Activated naive CD4-positive, alpha-beta T cell treated with anti-CD3 and anti-CD28 coated beads for 36 hours (primary cell): ENCODE measurements around the gene MICAL3. TPM values are rescaled to one million over a fixed set of nuclear protein-coding genes. Genes with fewer than 3 reads are reported as not detected.

Experiments used
- CTCF ChIA-PET: fragments of 350-600 bp; sonication (Branson Sonifier 250); formaldehyde crosslinking; loops from one replicate; lab custom pipeline; 2021; ENCODE audit warnings: antibody characterized with exemption; lab: Charles Lee
- DNase-seq: peaks from one replicate; pipeline ENCODE4 v3.0.0-alpha.2; 2020
- H3K27ac Mint-ChIP-seq: one replicate; pipeline ENCODE4 v1.8.0; 2021; ENCODE audit warnings: mild to moderate bottlenecking, mixed read lengths
- H3K27me3 Mint-ChIP-seq: one replicate; pipeline ENCODE4 v1.8.0; 2021; ENCODE audit warnings: low read depth, mixed read lengths
- H3K36me3 Mint-ChIP-seq: one replicate; pipeline ENCODE4 v1.8.0; 2021; ENCODE audit warnings: low read depth, mixed read lengths
- H3K4me1 Mint-ChIP-seq: one replicate; pipeline ENCODE4 v1.8.0; 2021; ENCODE audit warnings: low read depth, mixed read lengths
- H3K4me3 Mint-ChIP-seq: one replicate; pipeline ENCODE4 v1.8.0; 2021; ENCODE audit warnings: mild to moderate bottlenecking, moderate library complexity, mixed read lengths
- H3K9me3 Mint-ChIP-seq: one replicate; pipeline ENCODE4 v1.8.0; 2021; ENCODE audit warnings: mixed read lengths
- intact Hi-C: fragments of 100-400 bp; cut with micrococcal nuclease; formaldehyde crosslinking; loops from one replicate; pipeline ENCODE4 v1.15.1; 2023
- total RNA-seq, 2 experiments: library from RNA; stranded (reverse); gene quantifications; one replicate each; pipeline ENCODE4 v1.2.3, GENCODE V29; 2021

The MICAL3 gene
- total RNA-seq, 2 experiments from 2014 or later, result 21.0 to 25.8 TPM

DNA sequence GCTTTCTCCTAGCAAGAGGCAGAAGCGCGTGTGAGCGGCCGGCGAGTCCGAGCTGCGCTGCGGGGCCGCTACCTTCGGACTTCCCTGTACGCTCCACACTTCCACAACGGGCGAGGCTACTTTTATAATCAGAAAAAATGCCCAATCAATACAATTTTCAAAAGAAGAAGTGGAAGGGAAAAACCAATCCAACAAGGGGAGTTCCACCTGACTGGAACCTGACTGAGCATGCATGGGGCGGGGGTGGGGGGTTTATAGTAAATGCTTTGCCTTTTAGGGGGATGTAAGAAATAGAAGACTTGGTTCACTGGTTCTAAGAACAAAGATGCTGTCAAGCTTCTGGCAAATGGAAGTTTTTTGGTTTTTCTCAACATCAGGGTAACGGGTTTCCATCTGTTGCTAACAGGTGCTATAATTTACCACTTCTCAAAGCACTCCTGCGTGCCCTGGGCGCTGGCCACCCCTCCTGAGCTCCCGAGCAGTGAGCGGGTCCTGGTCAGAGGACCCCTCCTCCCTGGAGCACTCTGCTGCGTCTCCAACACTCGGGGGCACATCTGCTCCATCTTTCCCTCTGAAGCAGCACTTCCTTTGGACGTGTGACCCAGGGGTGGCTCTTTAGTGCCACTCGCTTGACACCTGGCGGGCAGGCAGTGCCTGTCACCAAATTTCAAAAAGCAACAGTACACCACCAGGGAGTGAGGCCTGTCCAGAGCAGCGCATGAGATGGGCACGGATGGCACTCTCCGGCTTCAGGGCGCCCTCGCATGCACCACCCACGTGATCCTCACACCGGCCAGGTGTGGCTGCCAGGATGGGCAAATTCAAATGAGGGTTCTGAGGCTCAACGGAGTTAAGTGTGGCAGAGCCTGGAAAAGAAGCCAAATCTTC is 228.5 kb downstream of the MICAL3 start:
- Mint-ChIP-seq H3K27ac (no peak overlapping the region), H3K9me3 (no peaks in the 10 kb centered on the region), H3K36me3 (no peaks in the 10 kb centered on the region), H3K27me3 (no peaks in the 10 kb centered on the region), H3K4me1 (peaks cover 4% of the 10 kb centered on the region), H3K4me3 (no peak overlapping the region)
- CTCF ChIA-PET, result interaction anchor here (1.6 to 1.8 kb wide), 2 partner anchors 11 to 55 kb away, joined by 3 to 5 read pairs; no protein-coding TSS in a partner anchor
- intact Hi-C loops, result no loop called here
- no peak for DNase-seq

DNA sequence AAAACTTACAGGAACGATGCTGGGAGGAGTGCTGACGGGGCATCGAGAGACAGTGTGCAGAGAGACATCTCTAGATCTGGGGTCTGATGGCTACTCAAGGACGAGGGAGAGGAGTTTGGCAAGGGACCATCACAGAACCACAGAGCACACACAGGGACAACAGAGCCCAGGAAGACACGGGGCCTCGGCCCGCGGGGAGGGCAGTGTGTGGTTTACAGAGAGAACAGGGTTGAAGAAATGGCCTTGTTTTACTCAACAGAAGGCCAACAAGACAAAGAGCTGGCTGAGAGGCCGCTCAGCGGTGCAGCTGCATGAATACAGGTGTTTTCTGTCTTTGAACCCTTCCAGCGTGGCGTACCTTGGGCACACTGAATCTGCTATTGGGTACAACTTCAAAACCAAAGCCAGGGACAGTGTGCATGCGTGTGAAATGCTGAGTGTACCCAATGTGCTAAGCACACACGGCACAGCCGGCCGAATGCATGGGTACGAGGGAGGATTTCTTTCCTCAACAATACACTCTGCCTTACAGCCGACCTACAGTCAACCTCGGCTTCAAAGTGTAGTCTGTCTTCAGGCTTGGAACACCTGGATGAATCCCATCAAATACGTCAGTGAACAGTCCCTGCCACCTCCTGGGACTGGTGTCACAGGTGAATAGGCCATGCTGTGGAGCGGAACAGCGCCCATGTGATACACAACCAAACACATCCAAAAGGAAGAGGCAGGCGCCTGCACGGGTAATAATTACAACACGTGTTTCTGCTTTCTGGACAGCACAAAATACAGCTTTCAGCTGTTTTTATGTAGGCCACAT is 229.4 kb downstream of the MICAL3 start:
- no peak for DNase-seq
- Mint-ChIP-seq H3K4me1 (peaks cover 4% of the 10 kb centered on the region), H3K27ac (no peak overlapping the region), H3K27me3 (no peaks in the 10 kb centered on the region), H3K36me3 (no peaks in the 10 kb centered on the region), H3K4me3 (no peak overlapping the region), H3K9me3 (no peaks in the 10 kb centered on the region)
- CTCF ChIA-PET, result interaction anchor here (1.8 kb wide), 1 partner anchor 54 kb away, joined by 3 read pairs; no protein-coding TSS in a partner anchor
- intact Hi-C loops, result no loop called here

- no peaks in the 10 kb centered on the region for H3K36me3 Mint-ChIP-seq
- no peaks in the 10 kb centered on the region for H3K27me3 Mint-ChIP-seq
- CTCF ChIA-PET, result no interaction called here
- peaks cover under 1% of the 10 kb centered on the region for H3K4me1 Mint-ChIP-seq
- no peak overlapping the region for H3K27ac Mint-ChIP-seq
- DNase-seq, result no peak
- no peak overlapping the region for H3K4me3 Mint-ChIP-seq
- intact Hi-C loops, result no loop called here
- no peaks in the 10 kb centered on the region for H3K9me3 Mint-ChIP-seq
Measured at GRCh38 chr22:17792854-17793434, 231.4 kb downstream of the MICAL3 start.

- no peak overlapping the region for H3K27ac Mint-ChIP-seq
- no peaks in the 10 kb centered on the region for H3K4me1 Mint-ChIP-seq
- no peaks in the 10 kb centered on the region for H3K9me3 Mint-ChIP-seq
- no peak for DNase-seq
- intact Hi-C loops, result no loop called here
- H3K36me3 Mint-ChIP-seq, result no peaks in the 10 kb centered on the region
- no peaks in the 10 kb centered on the region for H3K27me3 Mint-ChIP-seq
- no peak overlapping the region for H3K4me3 Mint-ChIP-seq
- CTCF ChIA-PET, result no interaction called here
Measured at GRCh38 chr22:17792299-17792698, 232.1 kb downstream of the MICAL3 start.

- H3K4me3 Mint-ChIP-seq, result no peak overlapping the region
- H3K27ac Mint-ChIP-seq, result no peak overlapping the region
- intact Hi-C loops, result no loop called here
- H3K36me3 Mint-ChIP-seq, result no peaks in the 10 kb centered on the region
- H3K9me3 Mint-ChIP-seq, result no peaks in the 10 kb centered on the region
- no peaks in the 10 kb centered on the region for H3K4me1 Mint-ChIP-seq
- DNase-seq, result no peak
- CTCF ChIA-PET, result no interaction called here
- no peaks in the 10 kb centered on the region for H3K27me3 Mint-ChIP-seq
Measured at GRCh38 chr22:17791196-17791595, 233.2 kb downstream of the MICAL3 start.

DNA sequence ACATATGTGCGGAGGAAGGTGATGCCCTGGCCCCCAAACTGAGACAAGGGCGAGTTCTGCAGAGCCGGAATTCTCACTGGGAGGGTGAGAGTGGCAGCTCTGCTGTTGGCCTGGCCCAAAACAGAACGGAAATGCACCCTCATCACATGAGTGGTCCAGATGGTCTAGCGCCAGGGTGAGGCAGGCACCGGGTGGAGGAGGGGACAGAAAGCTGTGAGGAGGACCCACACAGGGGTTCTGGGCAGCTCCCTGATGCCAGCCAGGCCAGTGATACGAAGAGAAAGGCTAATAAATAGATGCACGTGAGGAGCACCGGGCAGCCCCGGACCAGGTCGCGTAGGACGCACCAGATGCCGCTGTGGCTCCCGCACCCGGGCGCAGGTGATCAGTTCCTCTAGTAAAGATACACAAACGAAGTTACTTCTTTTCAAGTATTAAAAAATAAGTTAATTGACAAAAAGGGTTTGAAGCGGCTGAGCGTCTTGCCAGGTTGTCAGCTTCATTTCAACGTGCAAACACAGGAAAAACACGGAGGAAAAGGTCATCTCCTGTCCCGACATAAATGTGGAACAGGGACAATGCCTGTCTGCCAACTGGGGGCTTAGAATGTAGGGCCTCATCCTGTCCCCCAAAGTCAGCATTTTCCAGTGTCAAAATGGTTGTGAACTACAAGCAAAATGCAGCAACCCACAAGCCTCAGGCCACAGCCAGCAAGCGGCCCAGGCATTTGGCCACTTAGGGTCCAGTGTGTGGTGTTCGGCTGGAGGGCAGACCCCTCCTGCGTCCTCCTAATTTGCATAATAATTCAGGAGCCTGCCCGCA is 234.8 kb downstream of the MICAL3 start:
- CTCF ChIA-PET, result interaction anchor here (1.9 kb wide), 1 partner anchor 287 kb away, joined by 4 read pairs; no protein-coding TSS in a partner anchor
- Mint-ChIP-seq H3K9me3 (no peaks in the 10 kb centered on the region), H3K36me3 (no peaks in the 10 kb centered on the region), H3K27ac (no peak overlapping the region), H3K27me3 (no peaks in the 10 kb centered on the region), H3K4me1 (no peaks in the 10 kb centered on the region), H3K4me3 (no peak overlapping the region)
- intact Hi-C loops, result loop anchor here (10.0 kb wide), 1 partner anchor 235 kb away; no protein-coding TSS in a partner anchor
- no peak for DNase-seq

DNA sequence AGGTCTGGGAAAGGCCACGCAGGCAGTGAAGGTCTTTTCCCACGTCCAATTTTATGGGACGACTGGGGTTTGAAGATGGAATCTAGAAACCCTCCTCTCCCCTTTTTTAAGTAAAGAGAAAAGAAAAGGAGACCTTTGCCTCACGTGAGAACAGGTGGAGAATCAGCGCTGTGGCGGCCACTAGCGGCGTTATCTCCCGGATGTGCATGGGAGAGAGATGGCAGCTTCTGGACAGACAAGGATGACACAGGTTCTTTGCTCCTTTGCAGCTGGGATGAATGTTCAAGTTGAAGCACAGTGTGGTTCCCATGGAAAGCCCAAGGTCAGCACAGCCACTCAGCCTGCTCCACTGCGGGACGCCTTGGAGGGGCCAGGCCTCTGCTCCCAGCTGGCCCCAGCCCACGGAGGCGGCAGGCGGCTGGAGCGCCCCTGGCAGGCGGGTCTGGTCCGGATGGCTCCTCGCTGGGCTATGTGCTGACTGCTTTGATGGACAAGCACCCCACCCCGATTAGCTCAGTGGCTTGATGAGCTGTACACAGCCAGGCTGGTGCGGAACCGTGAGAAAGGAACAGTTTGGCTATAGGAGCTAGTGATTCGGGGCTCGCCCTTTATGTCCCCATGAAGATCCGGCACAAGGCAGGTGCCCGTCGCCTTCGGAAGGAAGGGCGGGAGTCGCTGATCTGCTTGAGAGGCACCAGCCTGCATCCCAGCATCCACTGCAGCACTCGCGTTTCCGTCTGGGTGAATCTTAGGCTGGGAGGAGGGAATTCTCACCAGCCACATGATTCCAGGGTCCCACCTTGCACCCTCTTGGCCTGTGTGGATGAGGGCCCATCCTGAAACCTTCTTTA is 235.6 kb downstream of the MICAL3 start:
- no peak for DNase-seq
- no peak overlapping the region for H3K27ac Mint-ChIP-seq
- no peaks in the 10 kb centered on the region for H3K27me3 Mint-ChIP-seq
- no peaks in the 10 kb centered on the region for H3K4me1 Mint-ChIP-seq
- no peaks in the 10 kb centered on the region for H3K9me3 Mint-ChIP-seq
- no peaks in the 10 kb centered on the region for H3K36me3 Mint-ChIP-seq
- CTCF ChIA-PET, result interaction anchor here (0.7 to 1.9 kb wide), 2 partner anchors 46 to 288 kb away, joined by 4 to 5 read pairs; no protein-coding TSS in a partner anchor
- intact Hi-C loops, result loop anchor here (10.0 kb wide), 1 partner anchor 234 kb away; no protein-coding TSS in a partner anchor
- H3K4me3 Mint-ChIP-seq, result no peak overlapping the region

- DNase-seq, result no peak
- Mint-ChIP-seq H3K27me3 (no peaks in the 10 kb centered on the region), H3K36me3 (no peaks in the 10 kb centered on the region), H3K27ac (no peak overlapping the region), H3K4me1 (no peaks in the 10 kb centered on the region), H3K4me3 (no peak overlapping the region), H3K9me3 (no peaks in the 10 kb centered on the region)
- intact Hi-C loops, result loop anchor here (10.0 kb wide), 1 partner anchor 233 kb away; no protein-coding TSS in a partner anchor
- CTCF ChIA-PET, result interaction anchor here (0.7 to 9.6 kb wide), 4 partner anchors 45 to 289 kb away, joined by 4 to 112 read pairs (median 6); no protein-coding TSS in a partner anchor
Measured at GRCh38 chr22:17787716-17788330, 236.5 kb downstream of the MICAL3 start.

DNA sequence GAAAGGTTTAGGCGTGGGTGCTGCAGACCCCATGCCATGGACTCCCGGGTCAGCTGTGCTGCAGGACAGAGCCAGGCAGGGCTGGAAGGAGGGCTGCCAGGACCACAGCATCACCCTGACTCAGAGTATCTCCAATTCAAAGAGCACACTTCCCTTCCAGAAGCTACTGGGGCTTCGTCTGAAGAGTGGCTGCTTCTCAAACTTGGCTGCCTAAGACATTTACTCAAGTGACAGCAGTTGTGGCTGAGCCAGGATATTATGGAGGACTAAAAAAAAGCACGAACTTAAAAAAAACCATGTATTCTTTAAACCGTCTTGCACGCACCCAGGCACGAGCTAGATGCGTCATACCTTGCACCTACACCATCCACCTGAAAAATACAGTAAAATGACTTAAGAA is 237.1 kb downstream of the MICAL3 start:
- intact Hi-C loops, result loop anchor here (10.0 kb wide), 1 partner anchor 232 kb away; no protein-coding TSS in a partner anchor
- H3K27ac Mint-ChIP-seq, result no peak overlapping the region
- H3K4me3 Mint-ChIP-seq, result no peak overlapping the region
- no peaks in the 10 kb centered on the region for H3K36me3 Mint-ChIP-seq
- CTCF ChIA-PET, result interaction anchor here (0.7 to 9.6 kb wide), 5 partner anchors 17 to 289 kb away, joined by 3 to 112 read pairs (median 6); no protein-coding TSS in a partner anchor
- H3K4me1 Mint-ChIP-seq, result peaks cover 3% of the 10 kb centered on the region
- no peak for DNase-seq
- no peaks in the 10 kb centered on the region for H3K9me3 Mint-ChIP-seq
- no peaks in the 10 kb centered on the region for H3K27me3 Mint-ChIP-seq

DNA sequence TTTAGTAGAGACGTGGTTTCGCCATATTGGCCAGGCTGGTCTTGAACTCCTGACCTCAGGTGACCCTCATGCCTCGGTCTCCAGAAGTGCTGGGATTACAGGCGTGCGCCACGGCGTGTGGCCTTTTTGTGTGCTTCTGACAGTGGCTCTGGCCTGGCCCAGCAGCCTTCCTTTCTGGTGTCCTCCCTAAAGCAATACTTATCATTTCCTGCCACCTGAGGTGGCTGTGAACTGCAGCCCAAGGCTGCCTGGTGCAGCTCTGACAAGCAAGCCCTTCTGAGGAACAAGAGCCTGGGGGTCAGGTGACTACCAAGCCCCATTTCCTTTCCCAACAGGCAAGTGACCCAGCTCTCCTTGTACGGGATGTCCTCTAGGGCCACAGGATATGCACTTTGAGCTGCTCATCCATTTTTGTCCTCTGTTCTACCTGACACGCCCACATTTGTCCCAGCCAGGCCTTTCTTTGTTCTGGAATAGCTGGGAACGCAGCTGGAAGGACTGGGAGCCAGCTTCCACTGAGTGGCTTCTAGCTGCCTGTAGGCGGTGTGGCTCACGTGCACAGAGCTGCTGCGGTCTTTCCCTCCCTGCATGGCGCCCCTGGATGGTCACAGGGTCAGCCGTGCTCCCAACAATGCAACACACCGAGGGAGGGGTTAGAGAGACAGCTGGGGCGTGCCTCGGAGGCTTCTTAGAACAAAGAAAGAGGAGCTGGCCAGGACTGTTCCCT is 237.8 kb downstream of the MICAL3 start:
- Mint-ChIP-seq H3K27me3 (no peaks in the 10 kb centered on the region), H3K27ac (no peak overlapping the region), H3K4me1 (peaks cover 9% of the 10 kb centered on the region), H3K4me3 (no peak overlapping the region), H3K9me3 (no peaks in the 10 kb centered on the region), H3K36me3 (no peaks in the 10 kb centered on the region)
- intact Hi-C loops, result loop anchor here (10.0 kb wide), 1 partner anchor 232 kb away; no protein-coding TSS in a partner anchor
- CTCF ChIA-PET, result interaction anchor here (0.7 to 9.6 kb wide), 6 partner anchors 16 to 289 kb away, joined by 3 to 112 read pairs (median 6); no protein-coding TSS in a partner anchor
- no peak for DNase-seq
